ENCODE data around the gene NKD1. TPM values are rescaled to one million over a fixed set of nuclear protein-coding genes. Genes with fewer than 3 reads are reported as not detected.

Gene NKD1
- polyA plus RNA-seq, 1 experiment, result not detected

DNA sequence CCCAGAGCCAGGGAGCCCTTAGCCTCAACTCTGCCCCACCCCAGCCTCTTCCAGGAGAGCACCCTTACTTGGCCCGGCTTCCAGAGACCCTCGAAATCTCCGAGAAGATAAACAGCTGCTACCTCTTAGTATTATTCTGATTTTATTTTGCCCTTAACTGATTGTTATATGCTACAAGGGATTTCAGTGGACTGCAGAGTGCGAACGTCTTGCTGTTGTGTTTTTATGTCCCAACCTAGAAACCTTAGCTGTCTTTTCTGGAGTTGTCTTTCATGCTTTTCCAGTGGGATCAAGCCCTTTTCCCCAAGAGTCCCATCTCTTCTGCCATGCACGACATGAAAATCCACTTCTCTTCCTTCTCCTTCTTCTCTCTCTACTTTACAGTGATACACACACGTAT, 85.9 kb downstream of the NKD1 start:
- Histone ChIP-seq H3K4me3 (ENCODE audit: low read depth, low read length) (no peak overlapping the region), H3K9me3 (ENCODE audit: control insufficient read depth, insufficient read depth, low read length) (no peaks in the 10 kb centered on the region; the same call in 1 of the 2 replicates), H3K27ac (ENCODE audit: low read depth, low read length) (no peak overlapping the region), H3K27me3 (ENCODE audit: control insufficient read depth, insufficient read depth, low read length) (no peaks in the 10 kb centered on the region)
- DNase-seq (ENCODE audit: low read depth, low spot score), result no peak
- ChIA-PET CTCF (interaction anchor here (0.6 to 3.1 kb wide), 2 partner anchors 31 to 1126 kb away, joined by 3 to 12 read pairs; no protein-coding TSS in a partner anchor), POLR2A (no interaction called here)
- TF ChIP-seq, protein P1, sequence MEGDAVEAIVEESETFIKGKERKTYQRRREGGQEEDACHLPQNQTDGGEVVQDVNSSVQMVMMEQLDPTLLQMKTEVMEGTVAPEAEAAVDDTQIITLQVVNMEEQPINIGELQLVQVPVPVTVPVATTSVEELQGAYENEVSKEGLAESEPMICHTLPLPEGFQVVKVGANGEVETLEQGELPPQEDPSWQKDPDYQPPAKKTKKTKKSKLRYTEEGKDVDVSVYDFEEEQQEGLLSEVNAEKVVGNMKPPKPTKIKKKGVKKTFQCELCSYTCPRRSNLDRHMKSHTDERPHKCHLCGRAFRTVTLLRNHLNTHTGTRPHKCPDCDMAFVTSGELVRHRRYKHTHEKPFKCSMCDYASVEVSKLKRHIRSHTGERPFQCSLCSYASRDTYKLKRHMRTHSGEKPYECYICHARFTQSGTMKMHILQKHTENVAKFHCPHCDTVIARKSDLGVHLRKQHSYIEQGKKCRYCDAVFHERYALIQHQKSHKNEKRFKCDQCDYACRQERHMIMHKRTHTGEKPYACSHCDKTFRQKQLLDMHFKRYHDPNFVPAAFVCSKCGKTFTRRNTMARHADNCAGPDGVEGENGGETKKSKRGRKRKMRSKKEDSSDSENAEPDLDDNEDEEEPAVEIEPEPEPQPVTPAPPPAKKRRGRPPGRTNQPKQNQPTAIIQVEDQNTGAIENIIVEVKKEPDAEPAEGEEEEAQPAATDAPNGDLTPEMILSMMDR (IDR thresholded peaks at IDR 0.05; ENCODE audit: low read depth, low read length), result no peak

DNA sequence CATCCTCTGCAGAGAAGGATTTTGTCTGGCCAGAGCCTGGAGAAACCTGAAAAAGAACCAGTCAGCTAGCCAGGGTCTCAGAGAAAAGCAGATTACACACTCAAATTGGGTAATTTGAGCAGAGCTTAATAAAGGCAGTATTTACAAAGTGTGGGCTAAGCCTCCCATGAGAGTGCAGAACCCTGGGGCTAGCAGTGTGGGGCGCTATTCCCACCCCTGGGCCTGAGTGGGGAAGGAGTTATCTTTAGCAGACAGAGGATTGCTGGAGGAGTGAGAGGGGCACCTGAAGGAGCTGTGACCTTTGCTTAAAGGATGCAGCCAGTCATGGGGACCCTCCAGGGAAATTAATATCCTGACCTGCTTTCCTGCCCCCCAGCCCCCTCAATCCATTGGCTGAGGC, 86.8 kb downstream of the NKD1 start:
- Histone ChIP-seq H3K4me3 (ENCODE audit: low read depth, low read length) (no peak overlapping the region), H3K27ac (ENCODE audit: low read depth, low read length) (no peak overlapping the region), H3K9me3 (ENCODE audit: control insufficient read depth, insufficient read depth, low read length) (no peaks in the 10 kb centered on the region; the same call in 1 of the 2 replicates), H3K27me3 (ENCODE audit: control insufficient read depth, insufficient read depth, low read length) (no peaks in the 10 kb centered on the region)
- TF ChIP-seq, protein P1 (IDR thresholded peaks at IDR 0.05; ENCODE audit: low read depth, low read length), result no peak
- CTCF ChIA-PET, result interaction anchor here (0.7 to 3.1 kb wide), 3 partner anchors 25 to 172 kb away, joined by 3 to 12 read pairs (median 7); no protein-coding TSS in a partner anchor
- no peak for DNase-seq (ENCODE audit: low read depth, low spot score)
- POLR2A ChIA-PET, result no interaction called here

DNA sequence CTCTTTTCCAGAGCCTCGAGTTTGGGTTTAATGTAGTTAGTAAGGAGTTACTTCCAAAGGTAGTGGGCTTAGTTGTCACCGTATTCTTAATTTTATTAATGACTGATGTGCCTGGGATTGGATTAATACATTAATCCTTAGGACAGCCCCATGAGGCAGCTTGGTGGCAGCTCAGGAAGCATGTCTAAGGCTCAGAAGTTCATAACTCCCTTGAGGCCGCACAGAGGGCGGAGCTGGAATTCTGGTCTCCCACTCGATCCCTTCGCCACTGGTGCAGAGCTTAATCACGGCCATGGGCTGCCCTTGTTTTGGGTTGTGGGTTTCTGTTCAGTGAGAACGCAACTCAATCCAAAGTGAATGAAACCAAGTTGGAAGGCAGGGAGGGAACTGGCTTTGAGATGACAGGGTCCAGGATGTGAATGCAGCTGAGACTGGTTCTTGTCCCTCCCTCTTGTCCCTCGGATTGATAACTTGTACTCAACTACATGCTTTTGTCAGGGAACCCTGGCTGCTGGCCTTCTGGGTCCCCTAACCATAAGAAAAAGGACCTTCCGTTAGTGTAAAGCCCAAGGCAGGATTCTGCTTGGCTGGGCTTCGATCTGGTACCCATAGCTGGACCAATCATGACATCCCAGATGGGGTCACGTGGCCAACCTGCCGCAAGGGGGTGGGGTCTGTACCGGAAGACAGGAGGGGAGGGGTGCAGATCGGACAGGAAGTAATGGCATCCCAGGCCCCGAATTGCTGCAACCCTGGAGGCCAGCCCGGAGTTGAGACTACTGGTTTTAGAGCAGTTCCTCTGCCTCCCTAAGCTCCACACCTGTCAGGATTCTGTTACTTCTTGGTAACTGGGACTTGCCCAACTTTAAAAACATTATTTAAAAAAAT, 87.6 kb downstream of the NKD1 start:
- CTCF ChIA-PET, result interaction anchor here (0.7 to 3.1 kb wide), 3 partner anchors 26 to 171 kb away, joined by 3 to 12 read pairs (median 7); no protein-coding TSS in a partner anchor

DNA sequence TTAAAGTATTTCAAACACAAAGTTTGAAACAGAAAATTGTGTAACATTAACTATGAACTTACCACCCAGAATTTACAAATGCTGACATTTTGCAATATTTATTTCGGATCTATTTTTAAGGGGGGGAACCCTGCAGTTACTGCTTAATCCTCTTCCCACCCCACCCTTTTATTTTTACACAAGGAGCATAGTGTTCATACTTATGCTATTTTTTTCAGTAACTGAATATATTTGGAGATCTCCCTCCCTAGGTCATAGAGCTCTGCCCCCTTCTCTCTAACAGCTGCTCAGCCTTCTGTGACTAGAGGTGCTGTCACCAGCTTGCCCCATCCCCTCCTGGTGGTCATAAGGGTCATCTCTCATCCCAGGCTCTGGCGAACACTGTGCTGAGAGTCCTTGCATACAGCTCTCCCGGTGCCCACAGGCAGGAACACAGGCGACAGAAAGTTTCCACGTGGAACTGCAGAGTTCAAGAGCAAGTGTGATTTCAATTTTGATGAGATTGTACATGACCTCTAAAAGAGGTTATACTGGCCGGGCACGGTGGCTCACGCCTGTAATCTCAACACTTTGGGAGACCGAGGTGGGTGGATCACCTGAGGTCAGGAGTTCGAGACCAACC, 88.7 kb downstream of the NKD1 start:
- Histone ChIP-seq H3K27ac (ENCODE audit: low read depth, low read length) (no peak overlapping the region), H3K27me3 (ENCODE audit: control insufficient read depth, insufficient read depth, low read length) (no peaks in the 10 kb centered on the region), H3K9me3 (ENCODE audit: control insufficient read depth, insufficient read depth, low read length) (no peaks in the 10 kb centered on the region; the same call in 1 of the 2 replicates), H3K4me3 (ENCODE audit: low read depth, low read length) (no peak overlapping the region)
- ChIA-PET POLR2A (no interaction called here), CTCF (interaction anchor here (1.3 to 3.1 kb wide), 2 partner anchors 29 to 170 kb away, joined by 3 to 12 read pairs; no protein-coding TSS in a partner anchor)
- TF ChIP-seq, protein P1 (IDR thresholded peaks at IDR 0.05; ENCODE audit: low read depth, low read length), result no peak
- no peak for DNase-seq (ENCODE audit: low read depth, low spot score)

More for the DNA sequence above, 87.6 kb downstream of the NKD1 start:
- Histone ChIP-seq H3K27ac (ENCODE audit: low read depth, low read length) (no peak overlapping the region), H3K9me3 (ENCODE audit: control insufficient read depth, insufficient read depth, low read length) (no peaks in the 10 kb centered on the region; the same call in 1 of the 2 replicates), H3K27me3 (ENCODE audit: control insufficient read depth, insufficient read depth, low read length) (no peaks in the 10 kb centered on the region), H3K4me3 (ENCODE audit: low read depth, low read length) (no peak overlapping the region)
- TF ChIP-seq, protein P1 (IDR thresholded peaks at IDR 0.05; ENCODE audit: low read depth, low read length), result no peak
- no peak for DNase-seq (ENCODE audit: low read depth, low spot score)
- POLR2A ChIA-PET, result no interaction called here
